Ovary (tissue), 3 donors: Measurements from ENCODE around the gene CDCP2.
"Not testable (repeated sequence)": the region's sequence is repeated elsewhere in the genome, so short reads cannot be mapped to it uniquely, and the experiment has no call there.

Experiments used
- POLR2A ChIP-seq: fragments of 450-650 bp; IDR thresholded peaks from one replicate; pipeline ENCODE4 v1.6.1; 2017; ENCODE audit warnings: antibody characterized with exemption, mild to moderate bottlenecking, moderate library complexity
- TF ChIP-seq, protein P1 (sequence below), 3 donors: fragments of 450-650 bp in 2 of 3; fragments of 200-600 bp in 1 of 3; IDR thresholded peaks; one replicate each; pipeline versions ENCODE4 v1.5.1 to v1.8.0; 2016 to 2022; ENCODE audit warnings: antibody characterized with exemption in 3 of 3, mild to moderate bottlenecking in 1 of 3
- donor health status: DM: no; HTN: no; CAD: no.

DNA sequence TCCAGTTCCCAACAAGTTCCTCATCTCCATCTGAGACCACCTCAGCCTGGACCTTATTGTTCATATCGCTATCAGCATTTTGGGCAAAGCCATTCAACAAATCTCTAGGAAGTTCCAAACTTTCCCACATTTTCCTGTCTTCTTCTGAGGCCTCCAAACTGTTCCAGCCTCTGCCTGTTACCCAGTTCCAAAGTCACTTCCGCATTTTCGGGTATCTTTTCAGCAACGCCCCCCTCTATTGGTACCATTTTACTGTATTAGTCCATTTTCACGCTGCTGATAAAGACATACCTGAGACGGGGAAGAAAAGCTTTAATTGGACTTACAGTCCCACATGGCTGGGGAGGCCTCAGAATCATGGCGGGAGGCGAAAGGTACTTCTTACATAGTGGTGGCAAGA is 13.6 kb upstream of the CDCP2 start:
- TF ChIP-seq, protein P1, sequence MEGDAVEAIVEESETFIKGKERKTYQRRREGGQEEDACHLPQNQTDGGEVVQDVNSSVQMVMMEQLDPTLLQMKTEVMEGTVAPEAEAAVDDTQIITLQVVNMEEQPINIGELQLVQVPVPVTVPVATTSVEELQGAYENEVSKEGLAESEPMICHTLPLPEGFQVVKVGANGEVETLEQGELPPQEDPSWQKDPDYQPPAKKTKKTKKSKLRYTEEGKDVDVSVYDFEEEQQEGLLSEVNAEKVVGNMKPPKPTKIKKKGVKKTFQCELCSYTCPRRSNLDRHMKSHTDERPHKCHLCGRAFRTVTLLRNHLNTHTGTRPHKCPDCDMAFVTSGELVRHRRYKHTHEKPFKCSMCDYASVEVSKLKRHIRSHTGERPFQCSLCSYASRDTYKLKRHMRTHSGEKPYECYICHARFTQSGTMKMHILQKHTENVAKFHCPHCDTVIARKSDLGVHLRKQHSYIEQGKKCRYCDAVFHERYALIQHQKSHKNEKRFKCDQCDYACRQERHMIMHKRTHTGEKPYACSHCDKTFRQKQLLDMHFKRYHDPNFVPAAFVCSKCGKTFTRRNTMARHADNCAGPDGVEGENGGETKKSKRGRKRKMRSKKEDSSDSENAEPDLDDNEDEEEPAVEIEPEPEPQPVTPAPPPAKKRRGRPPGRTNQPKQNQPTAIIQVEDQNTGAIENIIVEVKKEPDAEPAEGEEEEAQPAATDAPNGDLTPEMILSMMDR (IDR thresholded peaks at IDR 0.05): not testable (repeated sequence)
- TF ChIP-seq POLR2A: not testable (repeated sequence)
